HK-2 (cell line): ENCODE results near the gene FBXO11.
"Not testable (repeated sequence)": the region's sequence is repeated elsewhere in the genome, so short reads cannot be mapped to it uniquely, and the experiment has no call there.

ENCODE experiments used
- DNase-seq: peaks from one replicate; pipeline ENCODE4 v3.0.0-alpha.2; 2018; ENCODE audit not compliant: unreplicated experiment

The FBXO11 gene

GRCh38 chr2:47906157-47907038 lies at the start of gene FBXO11:
TSS of gene FBXO11 (minus strand) at chr2:47906498. CDS start at chr2:47905720, 778 bp downstream.
- DNase-seq: peak; percentile 96

- DNase-seq: no peak
Observed at GRCh38 chr2:47950340-47951301, 44.3 kb upstream of the FBXO11 start.

DNA sequence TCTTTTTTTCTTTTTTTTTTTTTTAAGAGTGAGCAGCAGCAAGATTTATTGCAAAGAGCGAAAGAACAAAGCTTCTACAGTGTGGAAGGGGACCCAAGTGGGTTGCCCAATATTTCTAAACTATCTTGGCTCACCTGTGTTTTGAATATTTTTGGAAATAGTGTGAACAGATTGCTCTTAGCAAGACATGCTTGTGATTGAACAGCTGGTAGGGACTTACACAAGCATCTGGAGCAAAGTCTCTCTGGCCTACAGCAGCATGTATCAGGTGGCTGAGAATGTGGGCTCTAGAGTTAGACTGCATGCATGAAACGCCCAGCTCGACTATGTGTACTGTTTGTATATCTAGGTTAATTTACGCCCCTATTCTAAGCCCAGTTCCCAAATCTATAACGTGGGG lies 40.3 kb upstream of the FBXO11 start:
- no peak for DNase-seq

GRCh38 chr2:47945046-47945781 lies 38.9 kb upstream of the FBXO11 start:
- DNase-seq: no peak

- DNase-seq: no peak
Observed at GRCh38 chr2:47941936-47942335, 35.6 kb upstream of the FBXO11 start.

GRCh38 chr2:47937677-47938076 lies 31.4 kb upstream of the FBXO11 start:
- DNase-seq: no peak

DNA sequence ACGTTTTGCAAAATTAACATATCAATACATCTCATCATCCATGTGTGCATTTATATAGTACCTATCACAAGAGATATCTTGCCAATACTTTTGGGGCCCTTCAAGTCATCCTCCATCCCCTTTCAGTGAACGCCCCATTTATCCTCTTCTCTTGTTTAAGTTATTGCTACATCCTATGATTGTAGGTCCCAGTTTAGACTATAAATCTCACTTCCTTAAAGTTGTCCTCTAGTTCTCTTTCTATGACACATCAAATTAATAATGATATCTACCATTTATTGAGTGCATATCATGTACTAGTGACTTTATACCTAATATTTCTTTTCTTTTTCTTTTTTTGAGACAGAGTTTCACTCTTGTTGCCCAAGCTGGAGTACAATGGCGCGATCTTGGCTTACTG lies 28.8 kb upstream of the FBXO11 start:
- no peak for DNase-seq

GRCh38 chr2:47918043-47918442 lies 11.7 kb upstream of the FBXO11 start:
- no peak for DNase-seq

DNA sequence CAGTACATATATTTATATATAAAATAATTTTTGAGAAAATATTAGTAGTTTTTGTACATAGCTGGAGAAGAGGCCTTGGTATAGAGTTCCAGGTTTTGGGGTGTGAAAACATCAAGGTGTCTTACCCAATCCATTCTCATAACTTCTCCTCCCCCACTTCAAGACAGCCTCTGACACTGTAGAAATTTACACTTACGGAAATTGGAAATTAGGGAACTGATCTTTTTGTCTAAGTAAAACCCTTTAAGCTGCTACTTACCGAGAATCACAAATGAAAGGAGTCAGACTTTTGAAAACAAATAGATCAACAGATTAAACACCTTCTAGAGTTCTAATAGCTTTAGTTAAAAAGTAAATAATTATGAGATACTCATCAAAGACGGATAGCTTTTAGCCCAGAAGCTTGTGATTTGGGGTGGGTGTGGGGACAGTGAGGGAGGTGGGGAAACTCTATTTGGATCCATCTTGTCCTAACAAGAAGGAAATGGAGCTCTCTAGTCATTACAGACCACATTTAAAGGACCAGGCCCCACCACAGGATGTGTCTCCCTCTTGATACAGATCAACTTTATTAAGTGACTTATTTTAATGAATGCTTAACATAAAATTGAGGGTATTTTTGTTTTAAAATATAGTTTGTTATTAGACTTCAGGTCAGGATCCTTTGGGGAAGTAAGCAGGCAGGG lies 11.1 kb upstream of the FBXO11 start:
- no peak for DNase-seq

DNA sequence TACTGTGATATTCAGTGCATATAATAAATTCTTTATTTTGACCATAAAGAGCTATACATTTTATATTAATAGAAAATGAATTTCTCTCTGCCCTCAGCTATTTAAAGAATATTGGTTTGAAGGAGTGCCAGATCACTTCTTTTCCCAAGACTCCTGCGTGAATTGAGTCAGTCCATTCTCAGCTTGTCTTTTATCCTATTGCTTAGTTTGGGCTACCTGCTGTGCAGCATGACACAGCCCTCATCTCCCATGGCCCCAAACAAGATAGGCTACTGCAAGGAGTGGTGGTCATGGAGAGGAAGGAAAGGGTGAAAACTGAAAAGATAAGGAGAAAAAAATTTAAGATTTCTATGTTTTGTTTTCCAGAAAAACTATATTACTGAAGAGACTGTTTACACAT lies 10.1 kb upstream of the FBXO11 start:
- DNase-seq: no peak

- not testable (repeated sequence) for DNase-seq
Observed at GRCh38 chr2:47910662-47911061, 4.4 kb upstream of the FBXO11 start.

- no peak for DNase-seq
Observed at GRCh38 chr2:47908682-47909081, 2.4 kb upstream of the FBXO11 start.

- DNase-seq: no peak
Observed at GRCh38 chr2:47907039-47907781, 912 bp upstream of the FBXO11 start.

- peak; percentile 62 for DNase-seq
Observed at GRCh38 chr2:47905386-47906156, 727 bp downstream of the FBXO11 start.

- no peak for DNase-seq
Observed at GRCh38 chr2:47903781-47904490, 2.4 kb downstream of the FBXO11 start.

DNA sequence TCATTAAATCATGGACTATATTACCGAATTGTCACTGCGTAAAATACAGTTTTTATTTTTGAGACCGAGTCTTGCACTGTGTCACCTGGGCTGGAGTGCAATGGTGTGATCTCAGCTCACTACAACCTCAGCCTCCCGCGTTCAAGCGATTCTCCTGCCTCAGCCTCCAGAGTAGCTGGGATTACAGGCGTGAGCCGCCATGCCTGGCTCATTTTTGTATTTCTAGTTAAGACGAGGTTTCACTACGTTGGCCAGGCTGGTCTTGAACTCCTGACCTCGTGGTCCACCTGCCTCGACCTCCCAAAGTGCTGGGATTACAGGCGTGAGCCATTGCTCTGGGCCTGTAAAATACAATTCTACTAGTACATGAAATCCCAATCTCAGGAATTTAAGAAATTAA lies 4.4 kb downstream of the FBXO11 start:
- DNase-seq: not testable (repeated sequence)

DNA sequence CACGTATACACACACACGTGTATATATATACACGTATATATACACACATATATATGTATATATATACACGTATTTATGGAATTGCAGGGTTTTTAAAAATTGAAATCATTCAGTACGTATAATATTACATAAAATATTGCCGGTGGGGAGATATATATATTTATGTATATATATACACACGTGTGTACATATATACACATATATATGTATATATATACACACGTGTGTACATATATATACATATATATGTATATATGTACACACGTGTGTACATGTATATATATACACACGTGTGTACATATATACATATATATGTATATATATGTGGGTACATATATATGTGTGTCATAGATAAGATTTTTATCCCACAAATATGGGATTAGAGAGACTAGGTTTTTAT lies 5.4 kb downstream of the FBXO11 start:
- no peak for DNase-seq

DNA sequence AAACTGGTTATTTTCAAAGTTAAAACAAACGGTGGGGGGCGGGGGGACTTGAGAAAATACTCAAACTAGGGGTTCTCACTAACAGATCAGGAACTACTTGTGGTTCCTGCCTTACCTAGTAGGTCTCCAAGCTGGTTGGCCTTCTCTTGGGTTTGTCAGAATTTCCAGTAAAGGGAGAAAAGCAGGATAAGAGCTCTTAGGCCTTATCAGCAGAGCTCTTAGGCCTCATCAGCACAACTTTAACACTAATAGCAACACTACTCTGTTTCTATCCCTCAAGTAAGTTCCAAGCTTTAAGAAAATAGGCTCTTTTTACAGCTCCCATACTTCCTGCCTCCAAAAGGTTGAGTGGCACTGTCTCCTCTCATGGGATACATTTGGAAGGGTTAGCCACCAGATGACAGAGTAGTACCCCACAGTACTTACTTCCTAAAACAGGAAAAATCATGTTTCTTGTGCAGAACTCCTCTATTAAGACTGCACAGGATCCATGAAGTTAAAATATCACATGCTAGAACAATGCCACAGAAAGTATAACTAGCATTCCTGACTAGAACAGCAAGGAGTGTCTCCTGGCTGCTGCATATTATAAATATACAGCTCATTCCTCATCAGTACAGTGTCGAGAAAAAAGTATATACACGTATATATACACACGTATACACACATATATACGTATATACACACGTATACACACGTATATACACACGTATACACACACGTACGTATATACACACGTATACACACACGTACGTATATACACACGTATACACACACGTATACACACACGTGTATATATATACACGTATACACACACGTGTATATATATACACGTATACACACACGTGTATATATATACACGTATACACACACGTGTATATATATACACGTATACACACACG lies 6.1 kb downstream of the FBXO11 start:
- no peak for DNase-seq
